GM23338 (cell line): ENCODE data around the gene SLC25A39. TPM values are rescaled to one million over a fixed set of nuclear protein-coding genes. Genes with fewer than 3 reads are reported as not detected.

Experiments
- ATAC-seq: fragments of 200-7000 bp; cut with Tn5 transposase; 3 replicates; pipeline ENCODE4 v1.9.1; 2020
- DNase-seq: peaks from one replicate; pipeline ENCODE4 v3.0.0-alpha.2; 2015; ENCODE audit warnings: low spot score
- H2AFZ ChIP-seq: fragments of 200-600 bp; sonication (generic); 2 replicates; pipeline ENCODE4 v1.8.0; 2016; ENCODE audit warnings: antibody characterized with exemption, mild to moderate bottlenecking, moderate library complexity
- H3F3A ChIP-seq: fragments of 200-600 bp; sonication (generic); replicated peaks from 2 replicates; pipeline ENCODE4 v1.8.0; 2017; ENCODE audit warnings: antibody characterized with exemption, mixed run types, low read depth
- H3K27ac ChIP-seq: fragments of 200-600 bp; sonication (generic); 2 replicates; pipeline ENCODE4 v1.6.1; 2016; ENCODE audit warnings: low read depth
- H3K27me3 ChIP-seq: fragments of 200-600 bp; sonication (generic); 2 replicates; pipeline ENCODE4 v1.8.0; 2016; ENCODE audit warnings: mild to moderate bottlenecking, mixed run types, moderate library complexity; ENCODE audit not compliant: insufficient read depth
- H3K36me3 ChIP-seq: fragments of 200-600 bp; sonication (generic); 2 replicates; pipeline ENCODE4 v1.8.0; 2016; ENCODE audit warnings: mild to moderate bottlenecking; ENCODE audit not compliant: insufficient read depth
- H3K4me1 ChIP-seq: fragments of 200-600 bp; sonication (generic); 2 replicates; pipeline ENCODE4 v1.8.0; 2016; ENCODE audit warnings: mild to moderate bottlenecking, moderate library complexity; ENCODE audit not compliant: insufficient read depth
- H3K4me2 ChIP-seq: fragments of 200-600 bp; sonication (generic); 2 replicates; pipeline ENCODE4 v1.7.1; 2017; ENCODE audit warnings: mixed run types
- H3K4me3 ChIP-seq: fragments of 200-600 bp; sonication (generic); 2 replicates; pipeline ENCODE4 v1.6.1; 2016; ENCODE audit warnings: mixed run types
- H3K79me2 ChIP-seq: fragments of 200-600 bp; sonication (generic); replicated peaks from 2 replicates; pipeline ENCODE4 v1.8.0; 2017; ENCODE audit warnings: mild to moderate bottlenecking; ENCODE audit not compliant: insufficient read depth
- H3K9me2 ChIP-seq: fragments of 200-600 bp; sonication (generic); 2 replicates; pipeline ENCODE4 v1.8.0; 2017; ENCODE audit not compliant: insufficient read depth
- H4K20me1 ChIP-seq: fragments of 200-600 bp; sonication (generic); replicated peaks from 2 replicates; pipeline ENCODE4 v1.8.0; 2017; ENCODE audit warnings: mild to moderate bottlenecking; ENCODE audit not compliant: insufficient read depth
- H3K27ac Mint-ChIP-seq: 2 replicates; pipeline ENCODE4 v1.8.0; 2020; ENCODE audit warnings: inconsistent platforms, mild to moderate bottlenecking, moderate library complexity, mixed read lengths
- H3K27me3 Mint-ChIP-seq: 3 replicates; pipeline ENCODE4 v1.8.0; 2022; ENCODE audit warnings: low read depth, mild to moderate bottlenecking, moderate library complexity, mixed read lengths, inconsistent platforms; ENCODE audit not compliant: insufficient read depth, poor library complexity
- H3K36me3 Mint-ChIP-seq: 3 replicates; pipeline ENCODE4 v1.8.0; 2021; ENCODE audit warnings: low read depth, mild to moderate bottlenecking, inconsistent platforms, moderate library complexity, mixed read lengths
- H3K4me1 Mint-ChIP-seq: 3 replicates; pipeline ENCODE4 v1.8.0; 2020; ENCODE audit warnings: mild to moderate bottlenecking, inconsistent platforms, mixed read lengths
- H3K4me3 Mint-ChIP-seq: 3 replicates; pipeline ENCODE4 v1.8.0; 2021; ENCODE audit warnings: moderate library complexity, mild to moderate bottlenecking, inconsistent platforms, mixed read lengths
- H3K9me3 Mint-ChIP-seq: 3 replicates; pipeline ENCODE4 v1.8.0; 2020; ENCODE audit warnings: moderate library complexity, mild to moderate bottlenecking, inconsistent platforms, mixed read lengths
- CREB1 ChIP-seq: fragments of 250-450 bp; sonication (Bioruptor Pico); IDR thresholded peaks from 2 replicates; pipeline ENCODE4 v1.5.0; 2020; ENCODE audit warnings: low read depth, mild to moderate bottlenecking, moderate library complexity
- CTCF ChIP-seq, 2 experiments: fragments of 200-600 bp in 1 of 2; sonication (generic) in 1 of 2; conservative IDR thresholded peaks; 2 replicates each; pipeline versions ENCODE4 v1.5.1 to v1.6.1; 2016 to 2017; ENCODE audit warnings: antibody characterized with exemption in 2 of 2, low read depth in 2 of 2, mild to moderate bottlenecking in 2 of 2, moderate library complexity in 1 of 2
- ETS1 ChIP-seq: IDR thresholded peaks from 2 replicates; pipeline ENCODE4 v1.6.1; 2016; ENCODE audit warnings: antibody characterized with exemption
- EZH2 ChIP-seq: fragments of 200-600 bp; sonication (generic); IDR thresholded peaks from one replicate; pipeline ENCODE4 v1.8.0; 2017; ENCODE audit warnings: antibody characterized with exemption, mild to moderate bottlenecking, low read depth; ENCODE audit not compliant: unreplicated experiment
- EZH2phosphoT487 ChIP-seq: fragments of 200-600 bp; sonication (generic); IDR thresholded peaks from one replicate; pipeline ENCODE4 v1.8.1; 2018; ENCODE audit warnings: antibody characterized with exemption; ENCODE audit not compliant: unreplicated experiment
- JUNB ChIP-seq: IDR thresholded peaks from one replicate; pipeline ENCODE4 v1.6.1; 2016; ENCODE audit warnings: antibody characterized with exemption; ENCODE audit not compliant: unreplicated experiment
- NANOG ChIP-seq: IDR thresholded peaks from 2 replicates; pipeline ENCODE4 v1.6.1; 2016; ENCODE audit warnings: antibody characterized with exemption, borderline replicate concordance
- POLR2AphosphoS5 ChIP-seq: IDR thresholded peaks from 2 replicates; pipeline ENCODE4 v1.6.1; 2016; ENCODE audit warnings: antibody characterized with exemption, low read depth
- REST ChIP-seq: IDR thresholded peaks from one replicate; pipeline ENCODE4 v1.6.1; 2018; ENCODE audit warnings: antibody characterized with exemption; ENCODE audit not compliant: unreplicated experiment
- STAT1 ChIP-seq: IDR thresholded peaks from one replicate; pipeline ENCODE4 v1.6.1; 2016; ENCODE audit warnings: antibody characterized with exemption; ENCODE audit not compliant: unreplicated experiment
- ZNF114 ChIP-seq: fragments of 250-450 bp; sonication (Bioruptor Pico); IDR thresholded peaks from 2 replicates; pipeline ENCODE4 v1.5.0; 2020; ENCODE audit warnings: mild to moderate bottlenecking, moderate library complexity
- ZNF331 ChIP-seq: fragments of 250-450 bp; sonication (Bioruptor Pico); IDR thresholded peaks from 2 replicates; pipeline ENCODE4 v1.5.0; 2020; ENCODE audit warnings: low read depth, mild to moderate bottlenecking, moderate library complexity
- ZNF462 ChIP-seq: fragments of 250-450 bp; sonication (Bioruptor Pico); IDR thresholded peaks from 2 replicates; pipeline ENCODE4 v1.5.0; 2020; ENCODE audit warnings: mild to moderate bottlenecking, moderate library complexity
- polyA plus RNA-seq: library from polyadenylated mRNA; unstranded; fragments of >200 nt; fragmentation: Nextera tagmentation; extraction: Ambion mirVana; gene quantifications from 2 replicates; pipeline ENCODE4 v1.2.1, GENCODE V29; 2016
- total RNA-seq: library from RNA; depleted of rRNA; stranded (reverse); fragments of >200 nt; shearing (Covaris generic); gene quantifications from 2 replicates; pipeline ENCODE4 v1.2.3, GENCODE V29; 2014

The SLC25A39 gene
- total and polyA plus RNA-seq, 2 experiments from 2014 or later = 184 to 202 TPM

- TF ChIP-seq EZH2phosphoT487 (no peak), STAT1 (no peak), REST (no peak), CTCF (conservative IDR thresholded peaks at IDR 0.05; ENCODE audit: low read depth in 2 of 2) (no peak), ZNF462 (no peak), ZNF114 (no peak), POLR2AphosphoS5 (no peak), CREB1 (CRISPR knock-in tag) (no peak), ZNF331 (CRISPR knock-in tag) (no peak), ETS1 (no peak), EZH2 (no peak), JUNB (no peak), NANOG (no peak)
- Histone ChIP-seq H3K79me2 (no peaks in the 10 kb centered on the region), H4K20me1 (no peaks in the 10 kb centered on the region), H2AFZ (no peak overlapping the region), H3K4me3 (no peak overlapping the region), H3F3A (no peaks in the 10 kb centered on the region), H3K36me3 (no peaks in the 10 kb centered on the region), H3K4me1 (no peaks in the 10 kb centered on the region), H3K27ac (no peak overlapping the region), H3K27me3 (no peaks in the 10 kb centered on the region), H3K9me2 (no peaks in the 10 kb centered on the region), H3K4me2 (no peak overlapping the region)
- ATAC-seq (peak; percentile 44; the same call in 1 of the 3 replicates), DNase-seq (no peak)
- Mint-ChIP-seq H3K36me3 (no peaks in the 10 kb centered on the region), H3K4me1 (peaks cover 4% of the 10 kb centered on the region; the same call in 2 of the 3 replicates), H3K9me3 (no peaks in the 10 kb centered on the region), H3K27me3 (peaks cover 3% of the 10 kb centered on the region), H3K4me3 (no peak overlapping the region), H3K27ac (peak overlapping the region; percentile 54; the same call in 1 of the 2 replicates)
Observed at GRCh38 chr17:44297975-44298374, 26.6 kb downstream of the SLC25A39 start.
